Measurements from ENCODE around the gene SRSF9. TPM values are rescaled to one million over a fixed set of nuclear protein-coding genes. Genes with fewer than 3 reads are reported as not detected.

Gene SRSF9
- total and polyA plus RNA-seq, 2 of the 4 experiments (the other 2 are of a cell fraction): 102 to 143 TPM

DNA sequence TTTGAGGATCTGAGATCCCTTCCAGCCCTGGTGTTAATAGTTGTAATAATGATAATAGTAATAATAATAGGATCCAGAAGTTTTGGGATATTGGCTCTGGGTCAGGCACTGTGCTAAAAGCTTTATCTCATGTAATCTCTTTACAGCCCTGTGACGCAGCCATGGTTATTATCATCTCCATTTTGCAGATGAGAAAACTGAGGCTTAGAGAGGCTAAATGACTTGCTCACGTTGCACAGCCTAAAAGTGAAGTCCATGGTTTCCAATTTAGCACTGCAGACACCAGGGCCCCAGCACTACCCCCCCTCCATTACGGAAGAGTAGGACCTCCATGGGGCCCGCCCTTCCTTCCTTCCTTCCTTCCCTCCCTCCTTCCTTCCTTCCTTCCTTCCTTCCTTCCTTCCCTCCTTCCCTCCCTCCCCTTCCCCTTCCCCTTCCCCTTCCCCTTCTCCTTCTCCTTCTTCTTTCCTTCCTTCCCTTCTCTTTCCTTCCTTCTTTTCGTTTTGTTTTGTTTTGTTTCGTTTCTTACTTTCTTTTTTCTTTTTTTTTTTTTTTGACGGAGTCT is 46.6 kb downstream of the SRSF9 start:
- Histone ChIP-seq H2BK20ac (ENCODE audit: low read depth, low read length) (no peak overlapping the region), H3K4me2 (ENCODE audit: low read depth, low read length) (no peak overlapping the region), H3K18ac (ENCODE audit: low read depth, low read length) (no peak overlapping the region), H2BK15ac (ENCODE audit: low read depth, low read length) (no peak overlapping the region), H3K4me3 (ENCODE audit: insufficient read depth, low read depth, low read length) (no peak overlapping the region), H3K27ac (ENCODE audit: insufficient read depth, low read length) (no peak overlapping the region), H3K79me1 (ENCODE audit: low read depth in 1 of 2, low read length in 2 of 2) (no peaks in the 10 kb centered on the region), H3K23ac (ENCODE audit: low read depth, low read length) (no peak overlapping the region), H2AFZ (replicated peaks; ENCODE audit: low read length, poor library complexity) (no peak overlapping the region), H4K20me1 (ENCODE audit: insufficient read depth, low read length) (no peaks in the 10 kb centered on the region), H4K8ac (ENCODE audit: low read depth in 2 of 2, low read length in 2 of 2) (no peak overlapping the region), H2AK5ac (ENCODE audit: low read depth, low read length) (no peak overlapping the region), H3K9me1 (ENCODE audit: insufficient read depth, low read length) (no peaks in the 10 kb centered on the region), H3K27me3 (ENCODE audit: control insufficient read depth, insufficient read depth, low read length) (peaks cover 30% of the 10 kb centered on the region), H2BK5ac (ENCODE audit: low read depth, low read length, poor library complexity, severe bottlenecking) (no peak overlapping the region), H3K4me1 (ENCODE audit: control insufficient read depth, insufficient read depth, low read length) (no peaks in the 10 kb centered on the region), H3K9ac (ENCODE audit: low read depth, low read length) (no peak overlapping the region), H2BK120ac (ENCODE audit: low read depth, low read length) (no peak overlapping the region), H3K14ac (replicated peaks; ENCODE audit: low read depth, low read length) (no peak overlapping the region), H3K9me3 (ENCODE audit: control insufficient read depth, insufficient read depth, low read length) (no peaks in the 10 kb centered on the region), H3K36me3 (ENCODE audit: control insufficient read depth, insufficient read depth, low read length) (no peaks in the 10 kb centered on the region), H4K5ac (ENCODE audit: low read depth, low read length) (no peak overlapping the region), H4K91ac (ENCODE audit: insufficient read depth, low read depth, low read length) (no peak overlapping the region), H2AK9ac (replicated peaks; ENCODE audit: low read depth, low read length, poor library complexity) (no peak overlapping the region), H3K56ac (ENCODE audit: extremely low read depth, insufficient read depth, low read length) (no peak overlapping the region), H3K4ac (ENCODE audit: low read depth, low read length) (no peak overlapping the region)
- BruUV-seq (replicated peaks): no TSS peak
- intact Hi-C loops (cut with micrococcal nuclease): no loop called here
- in situ Hi-C loops (cut with MboI; ENCODE audit: low sequenced_read_pairs): no loop called here
- no CpG with 5 or more reads among the region's 7 CpGs for WGBS, 2 experiments (ENCODE audit: extremely low coverage in 2 of 2, insufficient read length in 1 of 2)
- dilution Hi-C loops (cut with HindIII; ENCODE audit: low sequenced_read_pairs, unreplicated experiment): no loop called here
- no peak for TF ChIP-seq RFX5 (IDR thresholded peaks at IDR 0.05; ENCODE audit: low read depth, low read length)
- no peak for TF ChIP-seq POLR2A (IDR thresholded peaks at IDR 0.05; ENCODE audit: low read depth, low read length)
- no peak for TF ChIP-seq CEBPB (IDR thresholded peaks at IDR 0.05; ENCODE audit: low read depth, low read length)
- no peak for TF ChIP-seq SMC3 (IDR thresholded peaks at IDR 0.05; ENCODE audit: low read depth, low read length)
- no peak for TF ChIP-seq MXI1 (IDR thresholded peaks at IDR 0.05; ENCODE audit: borderline replicate concordance, low read depth, low read length)
- TF ChIP-seq MAFK (IDR thresholded peaks at IDR 0.05; ENCODE audit: low read depth, low read length): no peak
- TF ChIP-seq BHLHE40 (IDR thresholded peaks at IDR 0.05; ENCODE audit: low read depth, low read length): no peak
- TF ChIP-seq, protein P1, sequence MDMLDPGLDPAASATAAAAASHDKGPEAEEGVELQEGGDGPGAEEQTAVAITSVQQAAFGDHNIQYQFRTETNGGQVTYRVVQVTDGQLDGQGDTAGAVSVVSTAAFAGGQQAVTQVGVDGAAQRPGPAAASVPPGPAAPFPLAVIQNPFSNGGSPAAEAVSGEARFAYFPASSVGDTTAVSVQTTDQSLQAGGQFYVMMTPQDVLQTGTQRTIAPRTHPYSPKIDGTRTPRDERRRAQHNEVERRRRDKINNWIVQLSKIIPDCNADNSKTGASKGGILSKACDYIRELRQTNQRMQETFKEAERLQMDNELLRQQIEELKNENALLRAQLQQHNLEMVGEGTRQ (IDR thresholded peaks at IDR 0.05; ENCODE audit: low read depth, low read length): no peak
- TF ChIP-seq MAZ (IDR thresholded peaks at IDR 0.05; ENCODE audit: borderline replicate concordance, low read depth, low read length): no peak
- ATAC-seq (ENCODE audit: low read depth) (no peak), DNase-seq (no peak)
- CTCF ChIA-PET: no interaction called here
- POLR2A ChIA-PET (ENCODE audit: unreplicated experiment): no interaction called here
